ENCODE measurements around the gene BBS10.

GRCh38 chr12:76303365-76303764 is 44.9 kb downstream of the BBS10 start:
- TF ChIP-seq CTCF (IDR thresholded peaks at IDR 0.05): no peak
- TF ChIP-seq POLR2A (IDR thresholded peaks at IDR 0.05): no peak
- no peak for TF ChIP-seq POLR2AphosphoS5 (IDR thresholded peaks at IDR 0.05)
